ENCODE measurements around the gene KRT31.

- TF ChIP-seq POLR2A (IDR thresholded peaks at IDR 0.05; ENCODE audit: low read depth) (no peak), POLR2AphosphoS5 (IDR thresholded peaks at IDR 0.05) (no peak), CTCF (IDR thresholded peaks at IDR 0.05) (no peak), EP300 (IDR thresholded peaks at IDR 0.05) (no peak)
Observed at GRCh38 chr17:41382394-41382793, 15.0 kb downstream of the KRT31 start.

Measured in esophagus muscularis mucosa (tissue), 4 donors.